ENCODE results near the gene GNAS.

The GNAS gene

DNA sequence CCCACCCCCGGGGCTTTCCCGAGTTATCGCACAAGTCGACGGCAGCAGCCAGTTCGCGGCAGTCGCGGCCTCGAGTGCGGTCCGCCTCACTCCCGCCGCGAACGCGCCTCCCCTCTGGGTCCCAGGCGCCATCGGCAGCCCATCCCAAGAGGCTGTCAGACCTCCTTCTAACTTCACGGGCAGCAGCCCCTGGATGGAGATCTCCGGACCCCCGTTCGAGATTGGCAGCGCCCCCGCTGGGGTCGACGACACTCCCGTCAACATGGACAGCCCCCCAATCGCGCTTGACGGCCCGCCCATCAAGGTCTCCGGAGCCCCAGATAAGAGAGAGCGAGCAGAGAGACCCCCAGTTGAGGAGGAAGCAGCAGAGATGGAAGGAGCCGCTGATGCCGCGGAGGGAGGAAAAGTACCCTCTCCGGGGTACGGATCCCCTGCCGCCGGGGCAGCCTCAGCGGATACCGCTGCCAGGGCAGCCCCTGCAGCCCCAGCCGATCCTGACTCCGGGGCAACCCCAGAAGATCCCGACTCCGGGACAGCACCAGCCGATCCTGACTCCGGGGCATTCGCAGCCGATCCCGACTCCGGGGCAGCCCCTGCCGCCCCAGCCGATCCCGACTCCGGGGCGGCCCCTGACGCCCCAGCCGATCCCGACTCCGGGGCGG is 1.6 kb downstream of the GNAS start:
- no peak for DNase-seq (ENCODE audit: low read depth in 2 of 2)

- no peak for DNase-seq (ENCODE audit: low read depth in 2 of 2)
Observed at GRCh38 chr20:58854638-58855471, 2.3 kb downstream of the GNAS start.

DNA sequence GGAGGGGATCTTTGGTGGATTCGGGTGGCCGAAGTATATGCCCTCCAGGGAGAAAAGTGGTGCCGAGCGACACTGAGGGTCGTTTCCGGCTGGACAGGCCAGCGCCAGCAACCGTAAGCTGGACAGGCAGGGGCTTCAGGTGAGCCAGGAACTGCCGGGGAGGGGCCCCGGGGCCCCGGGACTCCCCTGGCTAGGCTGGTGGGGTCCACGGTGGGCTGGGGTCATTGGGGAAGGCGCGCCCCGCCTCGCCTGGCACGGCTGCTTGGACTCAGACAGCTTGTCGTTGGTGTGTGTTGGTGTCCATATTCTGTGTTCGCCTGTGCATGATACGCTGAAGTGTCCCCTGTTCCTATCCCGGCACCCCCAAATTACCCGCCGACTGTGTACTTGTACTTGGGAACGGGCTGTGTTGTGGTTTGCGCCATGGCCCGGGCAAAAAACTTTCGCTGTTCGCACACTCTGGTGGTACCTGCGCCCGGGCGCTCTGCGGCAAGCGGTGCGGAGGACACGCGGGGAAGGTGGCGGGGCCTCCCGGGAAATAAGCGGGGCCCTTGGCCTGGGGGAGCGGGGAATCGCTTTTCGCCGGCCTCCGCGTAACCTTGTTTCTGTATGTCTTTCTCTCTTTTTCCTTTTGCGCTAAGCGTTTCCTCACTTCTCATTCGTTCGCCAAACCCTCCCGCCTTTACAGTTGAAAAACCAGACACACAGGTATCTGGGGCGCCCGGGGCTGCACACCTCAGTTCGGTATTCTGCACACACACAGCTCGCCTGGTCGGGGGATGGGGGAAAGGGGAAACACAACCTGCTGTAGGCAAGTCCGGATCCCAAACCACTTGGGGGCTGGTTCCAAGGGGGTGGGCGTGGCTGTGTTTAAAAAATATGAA is 3.2 kb downstream of the GNAS start:
- no peak for DNase-seq (ENCODE audit: low read depth in 2 of 2)

GRCh38 chr20:58863044-58863790 is 10.7 kb downstream of the GNAS start:
- no peak for DNase-seq (ENCODE audit: low read depth in 2 of 2)

- no peak for DNase-seq (ENCODE audit: low read depth in 2 of 2)
Observed at GRCh38 chr20:58864346-58864745, 11.8 kb downstream of the GNAS start.

DNA sequence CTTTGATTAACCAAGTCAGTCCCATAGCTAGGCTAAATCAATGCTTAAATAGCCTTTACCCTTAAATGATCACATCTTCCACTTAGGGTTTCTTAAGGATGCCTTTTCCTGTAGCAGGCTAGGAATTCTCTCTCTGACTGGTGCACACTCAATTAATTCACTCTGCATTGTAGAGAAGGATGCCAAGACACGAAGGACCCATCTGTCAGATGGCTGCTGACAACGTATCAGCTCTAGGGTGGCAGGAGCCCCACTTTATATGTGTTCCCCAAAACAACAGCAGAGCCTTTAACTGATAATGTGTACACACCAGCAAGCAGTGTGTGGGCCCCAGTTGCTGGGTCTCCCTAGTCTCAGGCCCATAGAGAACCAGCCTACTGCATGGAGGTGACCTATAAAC is 13.3 kb downstream of the GNAS start:
- no peak for DNase-seq (ENCODE audit: low read depth in 2 of 2)

GRCh38 chr20:58867211-58867610 is 14.7 kb downstream of the GNAS start:
- no peak for DNase-seq (ENCODE audit: low read depth in 2 of 2)

- DNase-seq (ENCODE audit: low read depth in 2 of 2) = no peak
Observed at GRCh38 chr20:58868795-58869194, 16.3 kb downstream of the GNAS start.

DNA sequence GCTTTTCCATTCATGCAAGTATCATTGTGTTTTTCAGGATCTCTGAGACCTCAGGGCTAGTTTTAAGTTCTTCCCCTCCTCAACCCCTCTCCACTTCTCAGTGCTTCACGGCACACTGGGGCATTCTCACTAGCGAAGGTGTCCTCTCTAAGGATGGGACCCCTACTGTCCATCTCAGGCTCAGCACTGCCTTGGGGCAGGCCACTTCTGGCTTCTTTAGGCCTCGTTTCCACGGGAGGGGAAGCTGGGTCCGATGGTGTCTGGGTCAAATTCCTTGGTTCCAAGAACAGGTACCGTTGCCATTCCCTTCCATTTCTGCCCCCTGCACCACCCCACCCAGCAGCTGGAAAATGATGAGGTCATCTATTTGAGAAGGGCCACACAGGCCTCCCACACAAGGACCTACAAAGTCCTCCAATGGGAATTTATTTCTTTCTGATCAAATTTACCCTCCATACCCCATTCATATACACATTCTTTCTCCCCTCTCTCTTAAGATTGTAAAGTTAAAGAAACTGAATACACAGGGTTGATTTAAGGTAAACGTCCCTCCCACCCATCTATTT is 17.2 kb downstream of the GNAS start:
- no peak for DNase-seq (ENCODE audit: low read depth in 2 of 2)

DNA sequence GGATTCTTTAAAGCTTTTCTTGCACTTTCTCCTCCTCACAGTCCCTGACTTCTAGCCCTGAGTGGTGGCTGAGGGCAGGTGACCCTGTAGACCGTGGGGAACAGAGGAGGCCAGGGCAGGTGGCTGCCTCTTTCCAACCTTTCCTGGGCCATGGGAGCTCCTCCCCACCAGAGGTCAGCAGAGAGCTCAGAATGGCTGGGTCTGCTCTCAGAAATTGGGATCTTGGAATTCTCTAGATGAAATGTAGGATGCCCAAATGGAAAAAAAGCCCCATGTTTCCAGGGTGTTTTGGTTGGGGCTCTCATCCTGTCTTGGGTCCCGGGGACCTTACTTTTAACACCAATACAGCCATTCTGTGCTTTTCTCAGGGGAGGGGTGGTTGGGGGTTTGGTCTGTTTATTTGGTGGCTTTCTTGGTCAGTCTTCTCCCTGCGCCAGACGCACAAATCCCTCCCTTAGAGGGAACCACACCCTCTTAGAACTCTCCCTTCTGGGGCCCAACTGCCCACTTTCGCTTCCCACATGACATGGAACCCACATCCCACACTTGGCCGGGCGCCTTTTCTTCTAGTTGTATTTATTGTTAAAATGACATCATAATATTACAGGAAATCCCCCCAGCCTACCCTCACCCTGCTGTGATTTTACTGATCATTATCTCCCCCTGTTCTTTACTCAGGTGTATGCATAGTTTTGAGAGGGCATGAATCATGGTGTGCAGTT is 17.9 kb downstream of the GNAS start:
- no peak for DNase-seq (ENCODE audit: low read depth in 2 of 2)

- DNase-seq (ENCODE audit: low read depth in 2 of 2) = no peak
Observed at GRCh38 chr20:58871533-58872102, 19.1 kb downstream of the GNAS start.

DNA sequence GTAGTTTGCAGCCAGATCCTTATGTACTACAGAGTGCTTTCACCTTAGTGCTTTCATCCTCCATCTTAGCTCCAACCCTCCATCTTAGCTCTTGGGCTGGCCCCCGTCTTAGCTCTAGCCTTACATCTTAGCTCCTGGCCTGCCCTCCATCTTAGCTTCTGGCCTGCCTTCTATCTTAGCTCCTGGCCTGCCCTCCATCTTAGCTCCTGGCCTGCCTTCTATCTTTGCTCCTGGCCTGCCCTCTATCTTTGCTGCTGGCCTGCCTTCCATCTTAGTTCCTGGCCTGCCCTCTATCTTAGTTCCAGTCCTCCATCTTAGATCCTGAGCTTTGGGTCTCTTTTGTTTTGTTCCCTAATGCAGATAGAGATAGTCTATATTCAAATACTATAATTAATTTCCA is 22.0 kb downstream of the GNAS start:
- no peak for DNase-seq (ENCODE audit: low read depth in 2 of 2)

GRCh38 chr20:58875111-58875510 is 22.6 kb downstream of the GNAS start:
- no peak for DNase-seq (ENCODE audit: low read depth in 2 of 2)

DNA sequence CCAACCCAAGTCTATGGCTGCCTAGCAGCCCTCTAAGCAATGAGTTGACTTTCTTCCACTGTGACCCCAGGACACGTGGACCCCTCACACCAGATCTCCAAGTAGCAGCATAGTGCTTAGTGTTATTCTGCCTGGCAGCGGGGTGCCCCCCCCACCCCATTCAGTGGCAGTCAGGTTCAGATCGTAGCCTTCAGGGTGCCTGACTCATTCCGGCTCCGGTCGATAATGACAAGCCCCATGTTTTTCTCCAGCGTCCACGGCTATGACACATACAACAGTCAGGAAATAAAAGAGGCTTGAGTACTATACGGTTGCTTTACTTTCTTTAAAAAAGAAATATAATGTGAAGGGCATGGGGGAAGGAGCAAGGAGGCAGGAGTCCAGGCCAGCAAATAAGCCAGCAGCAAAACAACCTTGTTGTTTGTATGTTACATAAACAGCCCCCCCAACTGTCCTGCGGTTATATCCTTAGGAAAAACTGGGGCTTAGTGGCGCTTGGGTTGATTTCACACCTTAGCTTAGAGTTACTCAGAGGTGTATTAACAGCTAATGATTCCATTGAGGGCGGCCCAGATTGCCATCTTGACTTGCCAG is 23.1 kb downstream of the GNAS start:
- no peak for DNase-seq (ENCODE audit: low read depth in 2 of 2)

DNA sequence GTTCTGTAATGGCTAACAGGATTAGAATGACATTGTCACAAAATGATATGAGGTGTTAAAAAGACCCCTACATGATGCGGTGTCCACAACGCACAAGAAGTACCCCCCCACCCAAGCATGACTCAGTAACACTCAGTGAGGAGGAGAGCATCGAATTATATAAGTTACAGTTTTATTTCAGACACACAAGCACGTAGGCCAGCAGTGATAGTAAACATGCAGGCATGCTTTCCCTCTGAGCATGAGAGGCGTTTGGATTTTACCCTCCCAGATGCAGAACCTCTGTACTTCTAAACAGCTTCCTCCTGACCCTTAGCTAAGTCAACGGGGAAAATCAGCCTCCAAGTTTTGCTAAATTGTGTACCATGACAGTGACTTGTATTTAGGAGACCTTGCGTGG is 23.9 kb downstream of the GNAS start:
- DNase-seq (ENCODE audit: low read depth in 2 of 2) = no peak

DNA sequence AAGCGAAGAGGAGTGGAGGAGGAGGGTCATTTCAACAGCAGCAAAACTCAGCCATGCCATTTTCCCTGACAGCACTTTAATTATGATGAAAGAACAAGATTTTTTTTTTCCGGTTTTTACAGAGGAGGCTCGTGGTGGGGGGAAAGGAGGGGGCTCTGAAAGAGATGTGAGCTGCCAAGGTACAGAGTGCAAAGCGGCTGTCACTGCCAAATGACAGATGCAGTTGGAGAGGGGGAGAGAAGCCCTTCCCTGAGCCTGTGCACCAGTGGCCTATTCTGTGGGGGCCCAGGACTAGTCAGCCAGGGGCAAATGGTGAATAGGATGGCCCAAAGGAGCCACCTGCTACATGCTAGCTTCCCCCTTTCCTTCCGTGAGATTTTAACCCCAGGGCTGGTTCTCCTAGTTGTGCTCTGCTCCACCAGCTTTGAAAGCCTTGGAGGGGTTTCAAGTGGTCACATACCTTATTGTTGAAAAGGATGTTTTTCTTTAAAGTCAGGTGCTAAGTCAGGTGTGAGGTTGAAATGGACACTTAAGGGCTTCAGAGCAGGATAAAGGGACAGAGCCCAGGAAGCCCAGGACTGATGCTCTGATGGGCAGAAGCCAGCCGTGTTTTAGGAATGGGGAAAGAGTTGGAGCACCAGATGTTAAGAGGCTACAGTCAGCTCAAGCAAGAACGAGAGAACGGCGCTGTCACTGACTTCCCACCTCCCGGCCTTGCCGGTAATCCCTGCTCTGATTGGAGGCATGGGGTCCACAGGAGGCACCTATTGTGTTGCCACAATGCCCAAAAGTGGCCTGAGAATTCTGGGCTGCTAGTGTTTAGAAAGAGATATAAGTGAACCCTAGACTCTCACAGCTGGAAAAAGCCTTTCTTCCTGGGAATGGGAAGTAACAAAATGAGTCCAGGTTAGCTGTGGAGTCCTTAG is 24.8 kb downstream of the GNAS start:
- no peak for DNase-seq (ENCODE audit: low read depth in 2 of 2)

DNA sequence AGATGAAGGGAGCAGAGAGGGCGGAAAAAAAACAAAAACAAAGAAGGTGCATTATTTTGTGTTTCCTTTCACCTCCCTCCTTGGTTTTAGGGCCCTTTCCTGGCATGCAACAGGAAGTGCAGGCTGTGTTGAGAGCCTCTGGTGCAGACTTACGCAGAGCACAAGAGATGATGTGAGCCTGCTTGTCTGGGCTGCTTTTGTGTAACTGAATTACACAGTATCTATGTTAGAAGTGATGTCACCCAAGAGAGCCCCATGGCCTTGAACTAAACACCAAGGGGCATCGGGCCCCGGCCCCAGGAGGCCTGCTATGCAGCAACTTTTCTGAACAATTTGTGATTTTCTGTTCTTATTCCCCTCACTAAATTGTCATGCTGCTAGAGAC is 25.5 kb downstream of the GNAS start:
- no peak for DNase-seq (ENCODE audit: low read depth in 2 of 2)

DNA sequence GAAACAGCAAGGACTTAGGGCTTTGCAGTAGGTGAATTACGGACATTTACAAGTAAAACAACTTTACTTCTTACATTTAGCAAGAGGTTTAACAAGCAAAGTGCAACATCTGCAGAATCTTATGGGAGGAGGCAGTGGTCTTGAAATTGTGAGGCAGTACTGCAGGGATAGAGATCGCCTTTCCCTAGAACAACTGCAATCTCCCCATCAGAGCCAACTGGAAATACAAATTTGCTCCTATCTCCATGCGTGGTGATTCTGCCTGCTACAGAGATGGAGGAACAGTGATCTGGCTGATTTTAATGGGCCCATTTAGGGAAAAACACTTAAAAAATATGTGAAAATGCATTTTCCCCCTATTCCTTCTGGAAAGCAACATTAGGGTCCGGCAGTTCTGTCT is 25.9 kb downstream of the GNAS start:
- DNase-seq (ENCODE audit: low read depth in 2 of 2) = no peak

DNA sequence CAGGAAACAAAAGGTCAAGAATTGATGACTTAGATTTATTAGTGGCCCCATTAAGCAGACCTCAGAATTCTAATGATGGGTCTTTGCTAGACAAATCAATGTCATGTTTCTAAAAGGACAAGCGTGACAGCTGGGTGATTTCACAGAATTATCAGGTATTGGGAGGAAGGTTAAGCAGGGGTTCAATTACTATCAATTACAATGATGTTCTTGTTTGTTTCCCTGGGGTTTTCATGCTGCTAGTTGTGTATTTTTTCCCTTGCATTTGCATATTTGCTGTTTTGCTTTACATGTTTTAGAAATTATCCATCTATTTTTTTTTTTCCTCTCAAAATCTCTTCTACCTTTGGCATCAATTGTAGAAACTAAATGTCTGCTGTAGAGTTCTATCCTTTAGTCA is 27.9 kb downstream of the GNAS start:
- no peak for DNase-seq (ENCODE audit: low read depth in 2 of 2)
